PC-9 (cell line): ENCODE results near the gene ZFYVE16. TPM values are rescaled to one million over a fixed set of nuclear protein-coding genes. Genes with fewer than 3 reads are reported as not detected.
"Not testable (repeated sequence)": the region's sequence is repeated elsewhere in the genome, so short reads cannot be mapped to it uniquely, and the experiment has no call there.

Experiments
- BruUV-seq: library from RNA; stranded (reverse); fragments of 400-500 nt; replicated peaks from 2 replicates; lab custom pipeline; 2021; lab: Mats Ljungman, UMichigan
- CTCF ChIA-PET: fragments of 300-600 bp; sonication (Branson Sonifier 250); formaldehyde crosslinking; loops from one replicate; lab custom pipeline; 2022; ENCODE audit warnings: antibody characterized with exemption; lab: Charles Lee
- POLR2A ChIA-PET: fragments of 300-600 bp; sonication (Branson Sonifier 250); formaldehyde crosslinking; loops from one replicate; lab custom pipeline; 2022; ENCODE audit warnings: antibody characterized with exemption; ENCODE audit not compliant: unreplicated experiment; lab: Charles Lee
- DNase-seq, 2 experiments: peaks; one replicate each; pipeline versions ENCODE4 v3.0.0 to v3.0.0-alpha.2; 2015 to 2022; ENCODE audit warnings: mixed read lengths in 1 of 2
- H2AFZ ChIP-seq: fragments of 200-600 bp; sonication (generic); 2 replicates; pipeline ENCODE4 v1.8.1; 2017; ENCODE audit warnings: antibody characterized with exemption
- H3F3A ChIP-seq: fragments of 200-600 bp; sonication (generic); 2 replicates; pipeline ENCODE4 v1.8.1; 2017; ENCODE audit warnings: antibody characterized with exemption, mild to moderate bottlenecking, low read depth; ENCODE audit not compliant: insufficient read depth
- H3K27ac ChIP-seq: fragments of 200-600 bp; sonication (generic); 2 replicates; pipeline ENCODE4 v1.6.1; 2016; ENCODE audit warnings: mixed run types
- H3K27me3 ChIP-seq: fragments of 200-600 bp; sonication (generic); 2 replicates; pipeline ENCODE4 v1.6.1; 2016; ENCODE audit warnings: low read depth, mixed run types; ENCODE audit not compliant: insufficient read depth
- H3K36me3 ChIP-seq: fragments of 200-600 bp; sonication (generic); 2 replicates; pipeline ENCODE4 v1.6.1; 2016; ENCODE audit warnings: low read depth, mixed run types
- H3K4me1 ChIP-seq: fragments of 200-600 bp; sonication (generic); replicated peaks from 2 replicates; pipeline ENCODE4 v1.6.1; 2016; ENCODE audit warnings: mixed run types; ENCODE audit not compliant: insufficient read depth
- H3K4me2 ChIP-seq: fragments of 200-600 bp; sonication (generic); 2 replicates; pipeline ENCODE4 v1.6.1; 2017; ENCODE audit warnings: mixed run types
- H3K4me3 ChIP-seq: fragments of 200-600 bp; sonication (generic); 2 replicates; pipeline ENCODE4 v1.6.1; 2016; ENCODE audit warnings: mixed run types
- H3K79me2 ChIP-seq: fragments of 200-600 bp; sonication (generic); 2 replicates; pipeline ENCODE4 v1.6.1; 2017; ENCODE audit warnings: low read depth, mixed run types
- H3K9me2 ChIP-seq: fragments of 200-600 bp; sonication (generic); 2 replicates; pipeline ENCODE4 v1.8.1; 2017; ENCODE audit warnings: mild to moderate bottlenecking; ENCODE audit not compliant: insufficient read depth
- H3K9me3 ChIP-seq: fragments of 200-600 bp; sonication (generic); 2 replicates; pipeline ENCODE4 v1.8.1; 2016; ENCODE audit warnings: low read depth; ENCODE audit not compliant: insufficient read depth
- H4K20me1 ChIP-seq: fragments of 200-600 bp; sonication (generic); 2 replicates; pipeline ENCODE4 v1.8.1; 2017; ENCODE audit not compliant: insufficient read depth
- CTCF ChIP-seq: fragments of 200-600 bp; sonication (generic); conservative IDR thresholded peaks from 2 replicates; pipeline ENCODE4 v1.6.1; 2017; ENCODE audit warnings: mixed run types, antibody characterized with exemption, mild to moderate bottlenecking, moderate library complexity
- EZH2 ChIP-seq: fragments of 200-600 bp; sonication (generic); IDR thresholded peaks from 2 replicates; pipeline ENCODE4 v1.8.0; 2017; ENCODE audit warnings: antibody characterized with exemption, low read depth
- intact Hi-C: fragments of 100-400 bp; cut with micrococcal nuclease; formaldehyde crosslinking; loops from one replicate; pipeline ENCODE4 v1.10.0; 2022; ENCODE audit not compliant: unreplicated experiment
- total RNA-seq: library from RNA; stranded (reverse); gene quantifications from 2 replicates; pipeline ENCODE4 v1.2.3, GENCODE V29; 2021

Gene ZFYVE16
- total RNA-seq, 1 experiment from 2014 or later, result 27.7 TPM

GRCh38 chr5:80411589-80412219, 3.8 kb downstream of the ZFYVE16 start:
- H3K4me2 ChIP-seq, result no peak overlapping the region
- no peak overlapping the region for H3K4me3 ChIP-seq
- H4K20me1 ChIP-seq, result no peaks in the 10 kb centered on the region
- H3K4me1 ChIP-seq, result peaks cover 18% of the 10 kb centered on the region
- no peaks in the 10 kb centered on the region for H3K9me2 ChIP-seq
- no TSS peak for BruUV-seq
- H3K9me3 ChIP-seq, result no peaks in the 10 kb centered on the region
- H2AFZ ChIP-seq, result no peak overlapping the region
- intact Hi-C loops, result no loop called here
- TF ChIP-seq EZH2 (no peak), CTCF (no peak)
- no peak for DNase-seq
- ChIA-PET POLR2A (interaction anchor here (0.5 kb wide), 1 partner anchor 25 kb away, joined by 3 read pairs; no protein-coding TSS in a partner anchor), CTCF (interaction anchor here (0.6 kb wide), 1 partner anchor 320 kb away, joined by 5 read pairs; no protein-coding TSS in a partner anchor)
- H3K79me2 ChIP-seq, result peaks cover 46% of the 10 kb centered on the region
- H3K27ac ChIP-seq, result no peak overlapping the region
- no peaks in the 10 kb centered on the region for H3K36me3 ChIP-seq
- no peaks in the 10 kb centered on the region for H3K27me3 ChIP-seq
- H3F3A ChIP-seq, result 0 out of 2 replicates have a peak, but pooled peaks cover 6% of the 10 kb centered on the region

DNA sequence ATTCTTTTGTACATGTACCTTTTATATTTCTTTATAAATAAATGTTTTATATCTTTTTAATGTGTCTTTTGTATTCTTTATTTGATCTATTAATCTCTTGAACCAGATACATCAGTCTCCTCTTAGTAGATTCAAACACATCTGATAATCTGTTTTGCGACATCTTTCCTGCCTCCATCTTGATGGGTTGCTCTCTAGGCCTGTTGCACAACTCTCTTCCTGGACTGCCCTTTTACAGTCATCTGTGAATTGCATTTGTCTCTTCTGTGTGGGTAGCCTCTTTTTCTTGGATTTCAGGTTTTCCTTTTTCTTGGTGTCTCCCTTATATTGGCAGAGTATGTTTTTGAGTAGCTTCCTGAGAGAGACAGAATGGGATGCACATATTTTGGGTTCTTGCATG, 6.2 kb downstream of the ZFYVE16 start:
- CTCF ChIA-PET, result no interaction called here
- Histone ChIP-seq H3F3A (no peaks in the 10 kb centered on the region; the same call in 1 of the 2 replicates), H3K27ac (no peak overlapping the region), H3K27me3 (no peaks in the 10 kb centered on the region), H3K9me3 (no peaks in the 10 kb centered on the region), H3K4me1 (peaks cover 9% of the 10 kb centered on the region), H3K79me2 (peaks cover 51% of the 10 kb centered on the region), H3K4me3 (no peak overlapping the region), H4K20me1 (no peaks in the 10 kb centered on the region), H2AFZ (no peak overlapping the region), H3K4me2 (no peak overlapping the region), H3K36me3 (no peaks in the 10 kb centered on the region), H3K9me2 (no peaks in the 10 kb centered on the region)
- POLR2A ChIA-PET, result no interaction called here
- TF ChIP-seq CTCF (no peak), EZH2 (no peak)
- intact Hi-C loops, result no loop called here
- DNase-seq, result no peak
- no TSS peak for BruUV-seq

DNA sequence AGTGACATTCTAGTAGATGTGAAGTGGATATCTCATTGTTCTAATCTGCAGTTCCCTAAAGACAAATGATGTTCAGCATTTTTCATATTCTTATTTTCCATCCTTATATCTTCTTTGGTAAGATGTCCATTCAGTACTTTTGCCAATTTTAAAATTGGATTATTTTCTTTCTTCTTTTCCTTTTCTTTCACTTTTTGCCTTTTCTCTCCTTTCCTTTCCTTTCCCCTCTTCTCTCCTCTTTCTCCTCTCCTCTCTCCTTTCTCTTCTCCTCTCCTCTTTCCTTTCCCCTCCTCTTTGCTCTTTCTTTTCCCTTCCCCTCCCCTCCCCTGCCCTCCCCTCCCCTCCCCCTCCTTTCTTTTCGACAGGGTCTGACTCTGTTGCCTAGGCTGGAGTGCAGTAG, 10.1 kb downstream of the ZFYVE16 start:
- no peaks in the 10 kb centered on the region for H3K27me3 ChIP-seq
- no peak for DNase-seq
- BruUV-seq, result no TSS peak
- H3K9me3 ChIP-seq, result no peaks in the 10 kb centered on the region
- no peaks in the 10 kb centered on the region for H4K20me1 ChIP-seq
- no peak overlapping the region for H3K4me3 ChIP-seq
- CTCF ChIA-PET, result no interaction called here
- no peaks in the 10 kb centered on the region for H3K9me2 ChIP-seq
- intact Hi-C loops, result no loop called here
- POLR2A ChIA-PET, result no interaction called here
- no peak overlapping the region for H3K4me2 ChIP-seq
- H3F3A ChIP-seq, result no peaks in the 10 kb centered on the region; the same call in 1 of the 2 replicates
- TF ChIP-seq CTCF (no peak), EZH2 (no peak)
- H3K27ac ChIP-seq, result no peak overlapping the region
- H3K4me1 ChIP-seq, result no peaks in the 10 kb centered on the region
- H3K79me2 ChIP-seq, result peaks cover 35% of the 10 kb centered on the region
- no peaks in the 10 kb centered on the region for H3K36me3 ChIP-seq
- no peak overlapping the region for H2AFZ ChIP-seq

DNA sequence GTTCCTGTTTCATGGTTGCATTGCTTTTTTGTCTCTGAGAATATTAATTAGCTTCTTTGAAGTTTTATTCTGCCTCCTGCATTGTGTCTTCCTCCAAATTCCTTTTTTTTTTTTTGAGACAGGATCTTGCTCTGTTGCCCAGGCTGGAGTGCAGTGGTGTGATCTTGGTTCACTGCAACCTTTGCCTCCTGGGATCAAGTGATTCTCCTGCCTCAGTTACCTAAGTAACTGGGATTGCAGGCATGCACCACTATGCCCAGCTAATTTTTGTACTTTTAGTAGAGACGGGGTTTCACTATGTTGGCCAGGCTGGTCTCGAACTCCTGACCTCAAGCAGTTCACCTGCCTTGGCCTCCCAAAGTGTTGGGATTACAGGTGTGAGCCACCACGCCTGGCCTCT, 16.5 kb downstream of the ZFYVE16 start:
- H3K4me2 ChIP-seq, H3F3A ChIP-seq, H3K9me2 ChIP-seq, H3K27ac ChIP-seq, H3K4me1 ChIP-seq, H2AFZ ChIP-seq, DNase-seq, H3K4me3 ChIP-seq, POLR2A ChIA-PET, H3K36me3 ChIP-seq, intact Hi-C loops, H4K20me1 ChIP-seq, H3K9me3 ChIP-seq, H3K27me3 ChIP-seq, BruUV-seq: not testable (repeated sequence)
- CTCF ChIA-PET, result interaction anchor here (0.7 kb wide), 1 partner anchor 25 kb away, joined by 3 read pairs; no protein-coding TSS in a partner anchor
- H3K79me2 ChIP-seq, result peaks cover 32% of the 10 kb centered on the region
